Transverse colon (tissue), 4 donors: Measurements from ENCODE around the gene SLC45A1.

ENCODE experiments used
- CTCF ChIP-seq, 5 experiments: fragments of 200-600 bp in 3 of 5; fragments of 450-650 bp in 2 of 5; sonication (generic) in 3 of 5; IDR thresholded peaks; 1 replicate in 2 of 5; 2 replicates in 3 of 5; pipeline ENCODE4 v1.5.1; 2016 to 2017; ENCODE audit warnings: antibody characterized with exemption in 5 of 5, inconsistent platforms in 3 of 5, mild to moderate bottlenecking in 2 of 5, moderate library complexity in 1 of 5
- POLR2A ChIP-seq: fragments of 450-650 bp; IDR thresholded peaks from one replicate; pipeline ENCODE4 v1.6.1; 2016; ENCODE audit warnings: antibody characterized with exemption, mild to moderate bottlenecking, moderate library complexity
- POLR2AphosphoS5 ChIP-seq, 3 donors: sonication (generic); formaldehyde crosslinking; IDR thresholded peaks; one replicate each; pipeline ENCODE4 v1.6.1; 2016; ENCODE audit warnings: antibody characterized with exemption in 3 of 3

GRCh38 chr1:8392522-8392921 lies 74.6 kb downstream of the SLC45A1 start:
- TF ChIP-seq CTCF (IDR thresholded peaks at IDR 0.05), result no peak
- TF ChIP-seq POLR2A, result no peak
- TF ChIP-seq POLR2AphosphoS5 (IDR thresholded peaks at IDR 0.05), result no peak
